ENCODE results near the gene CTAGE4. TPM values are rescaled to one million over a fixed set of nuclear protein-coding genes. Genes with fewer than 3 reads are reported as not detected.

CTAGE4 gene, protein sequence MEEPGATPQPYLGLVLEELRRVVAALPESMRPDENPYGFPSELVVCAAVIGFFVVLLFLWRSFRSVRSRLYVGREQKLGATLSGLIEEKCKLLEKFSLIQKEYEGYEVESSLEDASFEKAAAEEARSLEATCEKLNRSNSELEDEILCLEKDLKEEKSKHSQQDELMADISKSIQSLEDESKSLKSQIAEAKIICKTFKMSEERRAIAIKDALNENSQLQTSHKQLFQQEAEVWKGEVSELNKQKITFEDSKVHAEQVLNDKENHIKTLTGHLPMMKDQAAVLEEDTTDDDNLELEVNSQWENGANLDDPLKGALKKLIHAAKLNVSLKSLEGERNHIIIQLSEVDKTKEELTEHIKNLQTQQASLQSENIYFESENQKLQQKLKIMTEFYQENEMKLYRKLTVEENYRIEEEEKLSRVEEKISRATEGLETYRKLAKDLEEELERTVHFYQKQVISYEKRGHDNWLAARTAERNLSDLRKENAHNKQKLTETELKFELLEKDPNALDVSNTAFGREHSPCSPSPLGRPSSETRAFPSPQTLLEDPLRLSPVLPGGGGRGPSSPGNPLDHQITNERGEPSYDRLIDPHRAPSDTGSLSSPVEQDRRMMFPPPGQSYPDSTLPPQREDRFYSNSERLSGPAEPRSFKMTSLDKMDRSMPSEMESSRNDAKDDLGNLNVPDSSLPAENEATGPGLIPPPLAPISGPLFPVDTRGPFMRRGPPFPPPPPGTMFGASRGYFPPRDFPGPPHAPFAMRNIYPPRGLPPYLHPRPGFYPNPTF
- 0.44 TPM in 1 of 2 replicates, not detected in the other for total RNA-seq

DNA sequence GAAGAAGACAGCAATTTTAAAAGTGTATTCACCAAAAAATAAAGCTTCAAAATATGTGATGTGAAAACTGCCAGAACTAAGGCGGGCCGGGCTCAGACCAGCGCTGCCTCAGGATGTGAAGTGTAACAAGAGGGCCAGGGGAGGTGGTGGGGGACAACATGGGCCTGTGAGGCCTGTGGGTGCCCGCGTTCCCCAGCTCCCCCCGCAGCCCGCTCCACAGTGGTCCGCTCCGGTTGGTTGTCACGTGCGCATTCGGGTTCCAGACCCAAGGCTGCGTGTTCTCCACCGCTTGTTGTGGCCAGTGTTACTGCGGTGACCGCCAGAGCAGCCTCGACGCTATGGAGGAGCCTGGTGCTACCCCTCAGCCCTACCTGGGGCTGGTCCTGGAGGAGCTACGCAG, at the start of gene CTAGE4:
Gene CTAGE4 (plus strand): TSS at position 301 of the 400 bp plus-strand sequence. CDS start 38 bp downstream, at position 339.

DNA sequence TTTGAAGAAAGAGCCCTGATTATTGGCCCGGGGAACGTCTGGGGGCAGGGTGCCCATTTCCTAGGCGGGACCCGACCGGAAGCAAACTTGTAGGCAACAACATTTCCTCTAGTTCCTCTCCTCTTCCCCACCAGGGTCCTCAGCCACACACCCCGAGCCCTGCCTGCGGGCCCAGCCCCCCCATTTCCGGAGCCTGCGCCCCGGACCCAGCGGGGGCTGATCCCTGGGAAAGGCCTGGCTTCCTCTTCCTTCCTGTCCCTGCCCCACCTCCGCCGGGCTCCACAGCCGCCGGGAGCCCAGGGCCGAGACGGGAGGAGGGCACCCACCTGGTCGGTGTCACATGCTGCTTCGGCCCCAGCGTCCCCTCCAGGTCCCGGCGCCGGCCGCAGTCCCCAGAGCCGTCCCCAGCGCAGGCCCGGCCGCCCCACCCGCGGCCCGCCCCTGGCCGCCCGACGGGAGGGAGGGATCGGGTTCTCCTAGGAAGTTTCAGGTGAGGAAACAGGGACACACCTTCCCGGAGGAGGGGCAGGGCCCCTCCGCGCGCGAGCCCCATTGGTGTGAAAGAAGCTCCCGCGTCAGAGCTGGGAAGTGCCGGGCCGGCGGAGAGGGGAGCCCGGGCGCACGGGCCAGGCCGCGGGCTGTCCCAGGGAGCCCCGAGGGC, 12.1 kb downstream of the CTAGE4 start, which contains the start of gene ARHGEF35:
Gene ARHGEF35 (minus strand): TSS at position 622 of the 661 bp plus-strand sequence. CDS start 7,450 bp downstream, outside the sequence.

Other genes with a start within 250 kb of the CTAGE4 start
- gene OR2F2, start 248.2 kb upstream of the CTAGE4 start, total RNA-seq = not detected in 2 replicates
- not detected in 2 replicates for gene OR2F1, start 228.6 kb upstream of the CTAGE4 start, total RNA-seq
- not detected in 2 replicates for gene OR6B1, start 183.1 kb upstream of the CTAGE4 start, total RNA-seq
- gene OR2A5, start 134.5 kb upstream of the CTAGE4 start, total RNA-seq = not detected in 2 replicates
- not detected in 2 replicates for gene OR2A25, start 113.7 kb upstream of the CTAGE4 start, total RNA-seq
- not detected in 2 replicates for gene OR2A12, start 97.2 kb upstream of the CTAGE4 start, total RNA-seq
- not detected in 2 replicates for gene OR2A2, start 73.9 kb upstream of the CTAGE4 start, total RNA-seq
- gene OR2A14, start 60.3 kb upstream of the CTAGE4 start, total RNA-seq = not detected in 2 replicates
- gene ARHGEF35, start 12.4 kb downstream of the CTAGE4 start, total RNA-seq = 1.7 and 2.9 TPM in 2 replicates
- gene OR2A42, start 56.1 kb downstream of the CTAGE4 start, total RNA-seq = 0.12 TPM in 1 of 2 replicates, not detected in the other
- gene OR2A7, start 81.3 kb downstream of the CTAGE4 start, total RNA-seq = 0.20 and 1.3 TPM in 2 replicates
- gene CTAGE8, start 85.8 kb downstream of the CTAGE4 start, total RNA-seq = 0.10 TPM in 1 of 2 replicates, not detected in the other
- 0.05 TPM in 1 of 2 replicates, not detected in the other for gene OR2A1, start 129.0 kb downstream of the CTAGE4 start, total RNA-seq
- 2.2 and 2.8 TPM in 2 replicates for gene ARHGEF5, start 171.9 kb downstream of the CTAGE4 start, total RNA-seq
- gene NOBOX, start 220.2 kb downstream of the CTAGE4 start, total RNA-seq = not detected in 2 replicates

Measured in cardiac ventricle fibroblast (primary cell).